Stimulated activated CD8-positive, alpha-beta memory T cell treated with anti-CD3 and anti-CD28 coated beads, Interleukin-7, amount 100 ng/mL, for 48 hours (primary cell): ENCODE results near the gene C5orf46.

Experiments
- DNase-seq, 2 donors: peaks; one replicate each; pipeline ENCODE4 v3.0.0-alpha.2; 2020; ENCODE audit warnings: low read depth in 1 of 2; ENCODE audit errors: extremely low read depth in 1 of 2

C5orf46 gene

DNA sequence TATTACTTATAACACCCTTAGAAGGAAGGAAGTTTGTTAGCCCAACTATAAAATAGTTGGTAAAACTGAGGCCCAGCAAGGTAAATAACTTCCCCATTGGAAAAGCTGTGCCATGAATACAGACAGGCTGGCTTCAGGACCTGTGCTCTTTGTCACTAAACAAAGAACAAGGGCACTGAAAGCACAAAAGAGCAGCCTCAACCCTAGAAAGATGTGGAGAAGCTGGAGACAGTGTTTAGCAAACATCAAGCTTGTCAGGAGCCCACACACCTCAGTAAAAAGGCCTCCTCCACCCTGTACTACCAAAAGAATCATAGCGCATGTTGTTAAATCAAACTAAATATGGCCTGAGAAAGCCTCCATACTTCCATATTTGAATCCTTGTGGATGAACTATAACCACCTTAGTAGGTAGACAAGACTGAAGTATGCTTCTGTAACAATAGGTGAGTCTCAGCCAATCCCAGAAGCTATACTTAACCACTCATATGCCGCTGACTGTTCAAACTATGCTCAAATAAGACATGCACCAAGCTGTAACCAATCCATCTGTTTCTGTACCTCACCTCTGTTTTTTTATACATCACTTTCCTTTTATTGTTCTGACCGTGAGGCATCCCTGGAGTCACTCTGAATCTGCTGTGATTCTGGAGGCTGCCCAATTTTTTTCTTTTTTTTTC, 46.2 kb downstream of the C5orf46 start:
- DNase-seq = no peak

DNA sequence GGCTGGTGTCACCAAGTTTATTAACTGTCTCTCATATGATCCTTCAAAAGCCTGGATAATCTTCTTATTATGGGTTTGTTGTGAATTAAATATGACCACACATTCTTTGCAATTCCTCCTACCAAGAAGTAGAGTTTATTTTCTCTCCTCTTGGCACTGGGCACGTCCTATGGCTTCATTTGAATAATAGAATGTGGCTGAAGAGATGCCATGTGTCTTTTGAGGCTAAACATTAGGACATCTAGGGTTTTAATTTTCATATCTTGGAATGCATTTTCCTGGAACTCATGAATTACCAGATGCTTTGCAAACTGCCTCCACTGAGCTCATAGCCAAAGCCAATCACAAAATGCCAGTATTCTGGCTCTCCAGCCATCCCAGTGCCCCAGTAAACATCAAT, 47.8 kb downstream of the C5orf46 start:
- no peak for DNase-seq

DNA sequence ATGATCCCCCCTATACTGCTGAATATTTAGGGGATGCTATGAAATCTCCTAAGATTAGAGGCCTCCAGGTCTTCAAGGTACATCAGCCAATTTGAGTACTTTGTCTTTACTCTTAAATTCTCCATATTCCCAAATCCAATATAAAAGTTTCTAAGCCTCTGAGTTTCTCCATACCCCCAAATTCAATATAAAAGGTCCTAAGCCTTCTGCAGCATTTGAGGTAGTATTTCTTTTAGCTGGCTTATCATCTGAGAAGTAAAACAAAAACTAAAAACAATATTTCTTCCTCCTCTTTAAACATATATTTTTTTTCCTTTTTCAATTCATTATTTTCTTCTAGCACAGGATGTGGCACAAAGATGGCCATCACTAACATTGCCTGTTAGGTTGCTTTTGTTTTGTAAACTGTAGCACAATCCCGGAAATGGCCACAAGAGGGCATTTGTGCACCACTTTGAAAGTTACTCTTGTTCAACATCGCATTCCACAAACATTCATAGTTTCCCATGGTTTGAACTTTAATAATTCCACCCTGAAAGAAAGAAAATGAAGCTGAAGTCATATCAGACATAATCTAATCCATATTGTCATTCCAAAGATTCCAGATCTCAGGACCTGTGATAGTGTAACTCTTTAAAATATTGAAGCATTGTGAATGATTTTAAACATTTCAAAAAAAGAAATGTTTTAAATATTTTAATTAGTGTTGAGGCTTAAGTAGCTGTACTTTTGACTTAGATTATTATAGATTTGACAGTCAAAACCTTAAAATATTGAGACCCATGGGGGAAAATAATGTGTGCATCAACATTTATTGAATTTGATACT, 48.8 kb downstream of the C5orf46 start:
- DNase-seq = peak in 1 of 2 donors; percentile 3

DNA sequence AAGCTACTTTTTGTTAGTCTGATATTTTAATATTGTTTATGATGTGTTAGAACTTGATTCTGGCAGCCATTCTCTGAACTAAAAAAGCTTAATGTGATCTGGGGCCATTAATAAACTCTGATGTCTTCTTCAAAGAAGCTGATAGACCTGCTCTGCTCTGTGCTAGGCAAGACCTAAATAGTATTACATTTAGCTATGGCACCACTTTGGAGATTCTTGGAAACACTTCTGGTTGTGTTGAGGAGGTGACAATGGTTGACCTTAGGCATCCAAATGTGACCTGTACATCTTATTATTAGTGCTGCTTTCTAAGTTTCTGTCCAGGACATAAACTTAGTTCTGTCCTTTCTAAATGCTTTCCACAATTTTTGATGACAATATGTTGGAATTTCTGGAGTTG, 49.5 kb downstream of the C5orf46 start:
- DNase-seq = no peak

DNA sequence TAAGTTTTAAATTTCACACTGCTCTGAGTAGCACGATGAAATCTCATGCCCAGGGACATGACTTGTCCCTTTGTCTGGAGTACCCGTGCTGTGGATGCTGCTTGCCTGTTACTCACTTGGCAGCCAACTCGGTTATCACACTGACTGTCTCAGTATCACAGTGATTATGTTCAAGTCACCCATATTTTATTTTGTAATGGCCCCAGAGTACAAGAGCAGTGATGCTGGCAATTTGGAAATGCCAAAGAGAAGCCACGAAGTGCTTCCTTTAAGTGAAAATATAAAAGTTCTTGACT, 50.6 kb downstream of the C5orf46 start:
- no peak for DNase-seq

DNA sequence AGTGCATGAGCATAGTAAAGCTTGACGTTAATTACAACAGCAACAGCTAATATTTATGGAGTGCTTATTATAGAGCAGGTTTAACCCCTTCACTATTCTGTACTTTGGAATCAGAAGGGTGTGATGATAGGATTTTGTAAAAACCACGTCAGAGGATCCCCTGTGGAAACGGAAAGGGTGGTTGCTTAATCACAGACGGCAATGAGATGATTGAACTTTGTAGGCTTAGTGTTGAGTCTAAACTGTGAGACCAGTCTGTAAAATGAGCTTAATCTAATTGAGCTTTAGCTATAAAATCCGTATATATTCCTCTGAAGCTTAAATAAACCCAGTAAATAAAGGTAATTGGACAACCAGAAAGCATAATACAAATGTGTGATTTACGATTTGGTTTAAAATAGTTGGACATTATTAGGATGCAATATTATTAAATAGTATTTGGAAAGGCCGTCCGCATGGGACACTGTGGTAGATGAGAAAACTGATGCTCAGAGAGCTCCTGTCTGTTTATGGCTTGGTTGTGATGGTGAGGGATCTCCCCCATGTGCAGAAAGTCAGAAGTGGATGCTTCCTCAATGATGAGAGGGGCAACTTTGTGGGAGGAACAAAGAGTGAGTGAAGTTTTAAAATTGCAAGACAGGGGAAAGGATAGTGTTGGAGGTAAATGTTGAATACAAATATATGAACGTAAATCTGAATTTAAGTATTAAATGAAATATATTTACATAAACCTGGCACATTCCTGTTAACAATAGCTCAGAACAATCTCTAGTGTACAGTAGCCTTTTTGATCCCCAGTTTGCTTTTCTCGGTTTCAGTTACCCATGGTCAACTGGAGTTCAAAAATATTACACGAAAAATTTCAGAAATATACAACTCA, 51.2 kb downstream of the C5orf46 start:
- no peak for DNase-seq

DNA sequence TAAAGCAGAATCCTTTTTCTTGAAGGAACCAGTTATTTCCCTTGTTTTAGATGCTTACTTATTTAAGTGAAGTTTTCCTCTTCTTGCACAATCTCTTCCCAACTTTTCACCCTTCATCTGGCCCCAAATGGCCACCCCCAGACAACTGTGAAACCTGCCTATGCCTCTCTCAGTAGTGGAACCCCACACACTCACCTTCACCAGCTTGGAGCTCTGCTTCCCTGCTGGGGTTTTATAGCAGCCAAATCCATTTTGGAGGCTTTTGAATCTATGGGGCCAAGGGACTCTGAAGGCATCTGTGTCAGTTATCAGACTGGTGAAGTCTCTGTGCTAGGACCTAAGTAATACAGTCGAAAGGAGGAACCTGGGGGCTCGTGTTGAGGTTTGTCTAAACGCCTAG, 52.0 kb downstream of the C5orf46 start:
- DNase-seq = no peak

DNA sequence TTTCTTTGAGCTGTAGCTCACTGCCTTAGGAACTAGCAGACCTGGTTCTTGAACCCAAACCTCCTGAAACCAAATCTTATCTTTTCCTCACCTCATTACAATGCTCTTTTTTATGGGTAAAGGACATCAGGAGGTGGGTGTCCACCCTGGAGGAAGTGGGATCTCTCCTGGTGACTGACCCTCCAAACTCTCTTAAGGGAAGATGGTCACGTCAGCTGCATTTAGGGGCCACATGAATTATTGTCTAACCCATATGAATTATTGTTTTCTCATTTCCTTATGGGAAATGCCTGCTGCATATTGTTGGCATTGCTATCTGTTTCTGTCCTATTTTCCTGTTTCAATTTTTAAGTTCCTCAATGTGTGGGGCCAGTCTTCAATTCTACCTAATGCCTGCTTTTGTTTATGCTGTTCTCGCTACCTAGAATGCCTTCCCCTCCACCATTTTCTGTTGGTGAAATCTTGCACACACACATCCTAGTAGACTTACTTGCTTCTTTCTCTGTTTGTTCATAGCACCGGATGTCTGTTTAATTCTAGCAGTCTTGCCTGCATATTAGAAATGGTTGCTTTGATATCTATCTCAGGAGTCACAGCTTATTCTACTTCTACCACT, 52.9 kb downstream of the C5orf46 start:
- DNase-seq = no peak

DNA sequence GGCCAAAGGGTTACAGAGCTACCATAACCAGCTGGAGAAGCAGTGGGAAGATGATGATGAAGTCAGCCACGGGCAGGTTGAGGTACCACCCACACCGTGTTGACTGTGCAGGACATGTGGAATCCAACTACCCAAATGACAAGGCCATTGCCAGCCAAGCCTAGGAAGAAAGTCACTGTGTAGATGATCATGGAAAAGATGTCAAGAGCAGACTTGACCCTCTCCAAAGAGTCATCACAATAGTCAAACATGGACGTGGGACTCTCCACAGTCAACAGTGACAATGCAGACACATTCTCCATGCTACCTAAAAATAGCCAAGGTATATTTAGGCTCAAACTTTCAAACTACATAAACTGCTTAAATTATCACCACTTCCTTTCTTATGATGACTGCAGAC, 54.0 kb downstream of the C5orf46 start:
- no peak for DNase-seq

GRCh38 chr5:147851578-147851977, 54.8 kb downstream of the C5orf46 start:
- DNase-seq = no peak

GRCh38 chr5:147849226-147849625, 57.1 kb downstream of the C5orf46 start:
- DNase-seq = no peak

DNA sequence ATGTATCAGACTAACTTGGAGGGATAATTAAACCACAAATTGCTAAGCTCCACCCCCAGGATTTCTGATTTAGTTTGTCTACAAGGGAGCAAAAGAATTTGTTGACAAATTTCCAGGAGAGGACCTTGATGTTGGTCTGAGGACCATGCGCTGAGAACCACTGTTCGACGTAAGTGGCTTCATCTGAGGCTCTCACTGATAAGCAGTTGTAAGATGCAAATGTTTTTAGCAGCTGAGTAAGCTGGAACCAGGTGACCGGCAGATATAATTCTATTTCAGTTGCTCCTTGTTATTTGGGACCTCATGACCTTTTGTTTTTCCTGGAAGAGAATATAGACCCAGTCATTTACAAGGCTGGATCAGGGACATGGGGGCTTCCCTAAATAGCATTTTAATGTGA, 60.7 kb downstream of the C5orf46 start:
- no peak for DNase-seq

- no peak for DNase-seq
Observed at GRCh38 chr5:147844846-147845245, 61.5 kb downstream of the C5orf46 start.

GRCh38 chr5:147842869-147843268, 63.5 kb downstream of the C5orf46 start:
- DNase-seq = no peak
